Gastroesophageal sphincter (tissue), 4 donors: ENCODE measurements around the gene SECISBP2L. TPM values are rescaled to one million over a fixed set of nuclear protein-coding genes. Genes with fewer than 3 reads are reported as not detected.

Source experiments
- ATAC-seq: fragments of 150-250 bp; one replicate; pipeline ENCODE4 v1.9.1; 2016; ENCODE audit warnings: mild to moderate bottlenecking, moderate library complexity
- H3K27ac ChIP-seq, 4 donors: fragments of 200-600 bp; sonication (generic) in 3 of 4; 1 replicate in 3 of 4; 2 replicates in 1 of 4; pipeline ENCODE4 v1.5.1; 2016 to 2019
- H3K27me3 ChIP-seq: fragments of 200-600 bp; sonication (generic); one replicate; pipeline ENCODE4 v1.5.1; 2019
- H3K36me3 ChIP-seq, 2 donors: fragments of 200-600 bp; sonication (generic); one replicate each; pipeline ENCODE4 v1.5.1; 2019; ENCODE audit warnings: control low read depth in 1 of 2
- H3K4me1 ChIP-seq, 3 donors: fragments of 200-600 bp; sonication (generic); 1 replicate in 2 of 3; 2 replicates in 1 of 3; pipeline ENCODE4 v1.5.1; 2016 to 2019; ENCODE audit warnings: control low read depth in 2 of 3
- H3K4me3 ChIP-seq, 2 donors: fragments of 200-600 bp; sonication (generic); one replicate each; pipeline ENCODE4 v1.5.1; 2019; ENCODE audit warnings: mild to moderate bottlenecking in 1 of 2, moderate library complexity in 1 of 2
- H3K9me3 ChIP-seq, 3 donors: fragments of 200-600 bp; sonication (generic); one replicate each; pipeline ENCODE4 v1.5.1; 2017 to 2019; ENCODE audit warnings: control low read depth in 2 of 3
- CTCF ChIP-seq, 4 experiments: fragments of 200-600 bp in 2 of 4; fragments of 450-650 bp in 2 of 4; sonication (generic) in 1 of 4; IDR thresholded peaks; one replicate each; pipeline ENCODE4 v1.5.1; 2017 to 2019; ENCODE audit warnings: antibody characterized with exemption in 4 of 4, mild to moderate bottlenecking in 2 of 4, moderate library complexity in 2 of 4
- EP300 ChIP-seq: sonication (generic); formaldehyde crosslinking; IDR thresholded peaks from one replicate; pipeline ENCODE4 v1.6.1; 2017; ENCODE audit warnings: antibody characterized with exemption, mild to moderate bottlenecking
- POLR2A ChIP-seq, 2 donors: fragments of 450-650 bp; IDR thresholded peaks; one replicate each; pipeline ENCODE4 v1.6.1; 2017; ENCODE audit warnings: antibody characterized with exemption in 2 of 2, mild to moderate bottlenecking in 2 of 2, moderate library complexity in 1 of 2
- POLR2AphosphoS5 ChIP-seq: sonication (generic); formaldehyde crosslinking; IDR thresholded peaks from one replicate; pipeline ENCODE4 v1.6.1; 2017; ENCODE audit warnings: antibody characterized with exemption
- WGBS, 2 donors: methylation state at CpG; one replicate each; pipeline ENCODE4 v1.1.5; 2018; ENCODE audit warnings: low coverage in 1 of 2; 5-methylcytosine and 5-hydroxymethylcytosine counted together
- total RNA-seq, 4 donors: library from RNA; depleted of rRNA; stranded (reverse); fragments of >200 nt; gene quantifications; one replicate each; pipeline ENCODE4 v1.1.0, GENCODE V29; 2016

Gene SECISBP2L
- total RNA-seq, 4 donors from 2014 or later = 43.3 to 65.4 (median 63.0) TPM

GRCh38 chr15:48954538-48954937, 91.7 kb downstream of the SECISBP2L start:
- TF ChIP-seq POLR2AphosphoS5 (no peak), POLR2A (IDR thresholded peaks at IDR 0.05) (no peak), EP300 (no peak), CTCF (IDR thresholded peaks at IDR 0.05) (no peak)
- Histone ChIP-seq H3K9me3 (no peaks in the 10 kb centered on the region), H3K4me1 (peaks cover 0 to 6% (median 0%) of the 10 kb centered on the region in 3 donors), H3K36me3 (no peaks in the 10 kb centered on the region), H3K27me3 (no peaks in the 10 kb centered on the region), H3K27ac (no peak overlapping the region), H3K4me3 (no peak overlapping the region)
- 40 to 57% methylated on average over 4 to 5 of the region's 5 CpGs for WGBS, 2 donors
- ATAC-seq = no peak

GRCh38 chr15:48946840-48947187, 99.4 kb downstream of the SECISBP2L start:
- H3K9me3 ChIP-seq = no peaks in the 10 kb centered on the region
- no peak overlapping the region for H3K27ac ChIP-seq
- H3K4me1 ChIP-seq = no peaks in the 10 kb centered on the region
- H3K4me3 ChIP-seq = no peak overlapping the region
- 88 to 93% methylated on average over 1 of the region's 1 CpG for WGBS, 2 donors
- H3K27me3 ChIP-seq = no peaks in the 10 kb centered on the region
- no peaks in the 10 kb centered on the region for H3K36me3 ChIP-seq
- TF ChIP-seq EP300 (no peak), CTCF (IDR thresholded peaks at IDR 0.05) (no peak), POLR2A (IDR thresholded peaks at IDR 0.05) (no peak), POLR2AphosphoS5 (no peak)
- no peak for ATAC-seq

GRCh38 chr15:48946074-48946839, 100.0 kb downstream of the SECISBP2L start:
- no peak for ATAC-seq
- Histone ChIP-seq H3K4me1 (no peaks in the 10 kb centered on the region), H3K9me3 (no peaks in the 10 kb centered on the region), H3K27ac (no peak overlapping the region), H3K27me3 (no peaks in the 10 kb centered on the region), H3K4me3 (no peak overlapping the region), H3K36me3 (no peaks in the 10 kb centered on the region)
- TF ChIP-seq POLR2AphosphoS5 (no peak), EP300 (no peak), POLR2A (IDR thresholded peaks at IDR 0.05) (no peak), CTCF (IDR thresholded peaks at IDR 0.05) (no peak)
- WGBS, 2 donors = 40 to 68% methylated on average over 5 of the region's 5 CpGs

- Histone ChIP-seq H3K9me3 (no peaks in the 10 kb centered on the region), H3K27ac (no peak overlapping the region), H3K36me3 (no peaks in the 10 kb centered on the region), H3K27me3 (no peaks in the 10 kb centered on the region), H3K4me1 (no peaks in the 10 kb centered on the region), H3K4me3 (no peak overlapping the region)
- TF ChIP-seq POLR2AphosphoS5 (no peak), POLR2A (IDR thresholded peaks at IDR 0.05) (no peak), CTCF (IDR thresholded peaks at IDR 0.05) (no peak), EP300 (no peak)
- 40 to 64% methylated on average over 2 of the region's 2 CpGs for WGBS, 2 donors
- no peak for ATAC-seq
Observed at GRCh38 chr15:48945386-48945785, 100.9 kb downstream of the SECISBP2L start.

GRCh38 chr15:48941904-48942303, 104.3 kb downstream of the SECISBP2L start:
- Histone ChIP-seq H3K4me3 (no peak overlapping the region), H3K27ac (no peak overlapping the region), H3K9me3 (no peaks in the 10 kb centered on the region), H3K36me3 (no peaks in the 10 kb centered on the region), H3K4me1 (no peaks in the 10 kb centered on the region), H3K27me3 (no peaks in the 10 kb centered on the region)
- WGBS, 2 donors = 74 to 91% methylated on average over 4 to 5 of the region's 5 CpGs
- no peak for TF ChIP-seq POLR2AphosphoS5
- TF ChIP-seq EP300 = no peak
- no peak for TF ChIP-seq POLR2A (IDR thresholded peaks at IDR 0.05)
- no peak for TF ChIP-seq CTCF (IDR thresholded peaks at IDR 0.05)
- ATAC-seq = no peak
